Measurements from ENCODE around the gene PLEKHN1. TPM values are rescaled to one million over a fixed set of nuclear protein-coding genes. Genes with fewer than 3 reads are reported as not detected.
"Not testable (repeated sequence)": the region's sequence is repeated elsewhere in the genome, so short reads cannot be mapped to it uniquely, and the experiment has no call there.

Gene PLEKHN1
- total RNA-seq, 1 donor from 2014 or later, result 1.6 TPM

- H3K36me3 ChIP-seq (ENCODE audit: control insufficient read depth, insufficient read depth, low read length), result no peaks in the 10 kb centered on the region
- FAIRE-seq, result no peak
- no peak for DNase-seq (ENCODE audit: low read depth)
- peaks cover 13% of the 10 kb centered on the region for H3K27me3 ChIP-seq (ENCODE audit: control insufficient read depth, insufficient read depth, low read length)
- H3K4me3 ChIP-seq (ENCODE audit: low read depth, low read length), result no peak overlapping the region
- TF ChIP-seq, protein P1, sequence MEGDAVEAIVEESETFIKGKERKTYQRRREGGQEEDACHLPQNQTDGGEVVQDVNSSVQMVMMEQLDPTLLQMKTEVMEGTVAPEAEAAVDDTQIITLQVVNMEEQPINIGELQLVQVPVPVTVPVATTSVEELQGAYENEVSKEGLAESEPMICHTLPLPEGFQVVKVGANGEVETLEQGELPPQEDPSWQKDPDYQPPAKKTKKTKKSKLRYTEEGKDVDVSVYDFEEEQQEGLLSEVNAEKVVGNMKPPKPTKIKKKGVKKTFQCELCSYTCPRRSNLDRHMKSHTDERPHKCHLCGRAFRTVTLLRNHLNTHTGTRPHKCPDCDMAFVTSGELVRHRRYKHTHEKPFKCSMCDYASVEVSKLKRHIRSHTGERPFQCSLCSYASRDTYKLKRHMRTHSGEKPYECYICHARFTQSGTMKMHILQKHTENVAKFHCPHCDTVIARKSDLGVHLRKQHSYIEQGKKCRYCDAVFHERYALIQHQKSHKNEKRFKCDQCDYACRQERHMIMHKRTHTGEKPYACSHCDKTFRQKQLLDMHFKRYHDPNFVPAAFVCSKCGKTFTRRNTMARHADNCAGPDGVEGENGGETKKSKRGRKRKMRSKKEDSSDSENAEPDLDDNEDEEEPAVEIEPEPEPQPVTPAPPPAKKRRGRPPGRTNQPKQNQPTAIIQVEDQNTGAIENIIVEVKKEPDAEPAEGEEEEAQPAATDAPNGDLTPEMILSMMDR (IDR thresholded peaks at IDR 0.05; ENCODE audit: insufficient read depth, low read length, severe bottlenecking), result no peak
Observed at GRCh38 chr1:982765-983436, 16.6 kb downstream of the PLEKHN1 start.

DNA sequence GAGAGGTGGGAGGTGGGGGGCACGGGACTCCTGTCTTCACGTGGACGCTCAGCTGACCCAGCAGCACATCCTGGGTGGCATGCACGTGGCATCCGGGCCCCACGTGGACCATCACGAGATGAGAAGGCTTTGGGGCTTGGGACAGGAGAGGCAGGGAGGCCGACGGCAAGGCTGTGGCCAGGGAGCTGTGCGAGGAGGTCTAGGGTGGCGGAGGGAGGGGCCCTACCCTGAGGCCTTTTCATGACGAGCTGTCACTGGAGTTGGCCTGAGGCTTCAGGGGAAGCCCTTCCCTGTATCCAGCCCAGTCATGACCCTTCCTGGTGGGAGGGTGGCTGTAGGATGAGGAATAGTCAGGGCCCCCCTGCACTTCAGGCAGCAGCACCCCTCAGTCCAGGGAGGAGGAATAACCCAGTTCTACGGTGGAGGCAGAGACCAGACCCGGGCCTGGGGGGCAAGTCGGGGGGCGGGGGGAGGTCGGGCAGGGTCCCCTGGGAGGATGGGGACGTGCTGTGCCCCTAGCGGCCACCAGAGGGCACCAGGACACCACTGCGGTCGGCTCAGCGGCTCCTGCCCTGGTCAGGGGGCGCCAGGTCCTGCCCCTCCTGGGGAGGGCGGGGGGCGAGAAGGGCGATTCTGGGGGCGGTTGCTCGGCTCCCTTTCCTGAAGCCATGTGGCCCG lies 17.7 kb downstream of the PLEKHN1 start:
- TF ChIP-seq, protein P1 (IDR thresholded peaks at IDR 0.05; ENCODE audit: insufficient read depth, low read length, severe bottlenecking), result peak; percentile 87
- H3K4me3 ChIP-seq (ENCODE audit: low read depth, low read length), result no peak overlapping the region
- no peaks in the 10 kb centered on the region for H3K36me3 ChIP-seq (ENCODE audit: control insufficient read depth, insufficient read depth, low read length)
- DNase-seq (ENCODE audit: low read depth) (no peak), FAIRE-seq (no peak)
- peaks cover 13% of the 10 kb centered on the region for H3K27me3 ChIP-seq (ENCODE audit: control insufficient read depth, insufficient read depth, low read length)

GRCh38 chr1:984476-984814 lies 18.2 kb downstream of the PLEKHN1 start:
- Histone ChIP-seq H3K27me3 (ENCODE audit: control insufficient read depth, insufficient read depth, low read length) (peaks cover 13% of the 10 kb centered on the region), H3K4me3 (ENCODE audit: low read depth, low read length) (no peak overlapping the region), H3K36me3 (ENCODE audit: control insufficient read depth, insufficient read depth, low read length) (no peaks in the 10 kb centered on the region)
- TF ChIP-seq, protein P1 (IDR thresholded peaks at IDR 0.05; ENCODE audit: insufficient read depth, low read length, severe bottlenecking), result no peak
- DNase-seq (ENCODE audit: low read depth) (no peak), FAIRE-seq (no peak)

DNA sequence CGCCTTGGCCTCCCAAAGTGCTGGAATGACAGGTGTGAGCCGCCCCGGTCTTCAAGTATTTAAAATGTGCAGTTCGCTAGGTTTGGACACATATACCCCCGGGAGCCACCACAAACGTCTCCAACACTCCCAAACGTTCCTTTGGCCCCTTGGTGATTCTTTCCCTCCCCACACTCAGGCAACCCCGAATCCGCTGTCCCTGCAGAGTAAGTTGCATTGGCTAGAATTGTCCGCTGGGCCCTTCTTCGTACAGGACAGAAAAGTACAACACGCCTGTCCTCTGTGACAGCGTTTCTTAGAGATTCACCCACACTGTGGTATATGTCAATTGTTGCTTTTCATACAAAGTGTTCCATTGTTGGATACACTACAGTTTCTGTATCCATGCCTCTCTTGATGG lies 18.8 kb downstream of the PLEKHN1 start:
- no peak for DNase-seq (ENCODE audit: low read depth)
- FAIRE-seq, result no peak
- Histone ChIP-seq H3K27me3 (ENCODE audit: control insufficient read depth, insufficient read depth, low read length) (peaks cover 13% of the 10 kb centered on the region), H3K4me3 (ENCODE audit: low read depth, low read length) (no peak overlapping the region), H3K36me3 (ENCODE audit: control insufficient read depth, insufficient read depth, low read length) (no peaks in the 10 kb centered on the region)
- TF ChIP-seq, protein P1 (IDR thresholded peaks at IDR 0.05; ENCODE audit: insufficient read depth, low read length, severe bottlenecking), result no peak

DNA sequence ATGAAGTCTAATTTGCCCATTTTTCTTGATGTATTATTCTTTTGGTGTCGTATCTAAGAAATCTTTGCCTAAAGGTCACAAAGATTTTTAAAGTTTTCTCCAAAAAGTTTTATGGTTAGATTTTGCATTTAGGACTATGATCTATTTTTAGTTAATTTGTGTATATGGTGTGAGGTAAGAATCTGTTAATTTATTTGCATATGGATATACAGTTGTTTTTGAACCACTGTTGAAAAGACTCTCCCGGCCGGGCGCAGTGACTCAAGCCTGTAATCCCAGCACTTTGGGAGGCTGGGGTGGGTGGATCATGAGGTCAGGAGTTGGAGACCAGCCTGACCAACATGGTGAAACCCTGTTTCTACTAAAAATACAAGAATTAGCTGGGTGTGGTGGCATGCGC lies 21.8 kb downstream of the PLEKHN1 start:
- DNase-seq (ENCODE audit: low read depth); H3K4me3 ChIP-seq (ENCODE audit: low read depth, low read length); H3K27me3 ChIP-seq (ENCODE audit: control insufficient read depth, insufficient read depth, low read length); FAIRE-seq; H3K36me3 ChIP-seq (ENCODE audit: control insufficient read depth, insufficient read depth, low read length): not testable (repeated sequence)

- not testable (repeated sequence) for H3K36me3 ChIP-seq (ENCODE audit: control insufficient read depth, insufficient read depth, low read length); DNase-seq (ENCODE audit: low read depth); FAIRE-seq; H3K27me3 ChIP-seq (ENCODE audit: control insufficient read depth, insufficient read depth, low read length); H3K4me3 ChIP-seq (ENCODE audit: low read depth, low read length)
Observed at GRCh38 chr1:991275-991674, 25.0 kb downstream of the PLEKHN1 start.

- DNase-seq (ENCODE audit: low read depth), result no peak
- no peaks in the 10 kb centered on the region for H3K36me3 ChIP-seq (ENCODE audit: control insufficient read depth, insufficient read depth, low read length)
- no peaks in the 10 kb centered on the region for H3K27me3 ChIP-seq (ENCODE audit: control insufficient read depth, insufficient read depth, low read length)
- TF ChIP-seq, protein P1 (IDR thresholded peaks at IDR 0.05; ENCODE audit: insufficient read depth, low read length, severe bottlenecking), result no peak
- no peak overlapping the region for H3K4me3 ChIP-seq (ENCODE audit: low read depth, low read length)
- FAIRE-seq, result no peak
Observed at GRCh38 chr1:991895-992294, 25.6 kb downstream of the PLEKHN1 start.

All from bronchial epithelial cell (primary cell).